ENCODE measurements around the gene NRXN3. TPM values are rescaled to one million over a fixed set of nuclear protein-coding genes. Genes with fewer than 3 reads are reported as not detected.

Gene NRXN3
- total and polyA plus RNA-seq, 2 of the 13 experiments (the other 11 are each of a cell fraction or from before 2014, with no cell fraction given): 0.03 TPM; not detected in 1

DNA sequence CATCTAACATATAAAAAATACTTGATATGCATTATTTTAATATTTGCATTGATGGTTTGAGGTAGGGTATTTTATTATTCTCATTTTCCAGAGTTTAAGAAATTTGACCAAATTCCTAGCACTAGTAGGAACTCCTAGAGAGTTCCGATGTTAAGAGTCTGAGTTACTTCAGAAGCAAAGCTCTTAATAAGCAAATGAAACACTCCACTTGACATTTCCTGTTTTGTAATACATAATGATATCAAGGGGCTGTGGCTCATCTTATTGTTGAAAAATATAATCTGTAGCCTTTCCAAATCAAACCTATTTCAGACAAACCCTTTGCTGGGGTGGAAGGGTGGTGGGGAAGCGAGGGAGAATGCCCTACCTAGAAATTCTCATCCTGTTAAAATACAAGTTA lies 1685.6 kb downstream of the NRXN3 start:
- Histone ChIP-seq H3K79me2 (ENCODE audit: insufficient read depth, low read length) (no peaks in the 10 kb centered on the region), H4K20me1 (ENCODE audit: insufficient read depth, low read length) (no peaks in the 10 kb centered on the region), H3K9ac (ENCODE audit: insufficient read depth, low read depth, low read length) (no peak overlapping the region), H3K4me1 (ENCODE audit: insufficient read depth, low read length) (no peaks in the 10 kb centered on the region), H2AFZ (ENCODE audit: low read length) (no peak overlapping the region), H3K27me3 (ENCODE audit: control insufficient read depth in 1 of 2, insufficient read depth in 2 of 2, low read length in 2 of 2) (no peaks in the 10 kb centered on the region), H3K27ac (ENCODE audit: extremely low read length, insufficient read depth, low read length) (no peak overlapping the region), H3K9me3 (ENCODE audit: low read length) (peaks cover 39% of the 10 kb centered on the region; the same call in 1 of the 2 replicates), H3K4me2 (ENCODE audit: low read depth, low read length) (no peak overlapping the region), H3K36me3 (replicated peaks in 1 of 2; ENCODE audit: control insufficient read depth in 1 of 2, insufficient read depth in 2 of 2, low read length in 2 of 2) (no peaks in the 10 kb centered on the region), H3K4me3 (replicated peaks in 1 of 3; ENCODE audit: insufficient read depth in 1 of 3, low read depth in 2 of 3, low read length in 3 of 3) (no peak overlapping the region)
- in situ Hi-C loops (cut with HindIII; ENCODE audit: extremely low pct_ligation_motif_present, low pct_unique_long_range_greater_than_20kb) (no loop called here), intact Hi-C loops (cut with micrococcal nuclease; ENCODE audit: unreplicated experiment) (no loop called here)
- CTCF ChIA-PET (ENCODE audit: low intra/inter-chr PET ratio, low total read pairs): no interaction called here
- no peak for DNase-seq (ENCODE audit: low spot score)
- BruUV-seq (replicated peaks): no TSS peak
- no peak for FAIRE-seq
- TF ChIP-seq ZNF335 (CRISPR knock-in tag; IDR thresholded peaks at IDR 0.05) (no peak), ZNF776 (CRISPR knock-in tag; IDR thresholded peaks at IDR 0.05) (no peak), NFKB2 (CRISPR knock-in tag; IDR thresholded peaks at IDR 0.05; ENCODE audit: borderline replicate concordance) (no peak), ZEB1 (IDR thresholded peaks at IDR 0.05; ENCODE audit: insufficient replicate concordance, low read depth) (no peak), ZFP90 (CRISPR knock-in tag; IDR thresholded peaks at IDR 0.05; ENCODE audit: borderline replicate concordance) (no peak), ZNF777 (CRISPR knock-in tag; IDR thresholded peaks at IDR 0.05) (no peak), MIXL1 (CRISPR knock-in tag; IDR thresholded peaks at IDR 0.05) (no peak)
- TF ChIP-seq, protein P1, sequence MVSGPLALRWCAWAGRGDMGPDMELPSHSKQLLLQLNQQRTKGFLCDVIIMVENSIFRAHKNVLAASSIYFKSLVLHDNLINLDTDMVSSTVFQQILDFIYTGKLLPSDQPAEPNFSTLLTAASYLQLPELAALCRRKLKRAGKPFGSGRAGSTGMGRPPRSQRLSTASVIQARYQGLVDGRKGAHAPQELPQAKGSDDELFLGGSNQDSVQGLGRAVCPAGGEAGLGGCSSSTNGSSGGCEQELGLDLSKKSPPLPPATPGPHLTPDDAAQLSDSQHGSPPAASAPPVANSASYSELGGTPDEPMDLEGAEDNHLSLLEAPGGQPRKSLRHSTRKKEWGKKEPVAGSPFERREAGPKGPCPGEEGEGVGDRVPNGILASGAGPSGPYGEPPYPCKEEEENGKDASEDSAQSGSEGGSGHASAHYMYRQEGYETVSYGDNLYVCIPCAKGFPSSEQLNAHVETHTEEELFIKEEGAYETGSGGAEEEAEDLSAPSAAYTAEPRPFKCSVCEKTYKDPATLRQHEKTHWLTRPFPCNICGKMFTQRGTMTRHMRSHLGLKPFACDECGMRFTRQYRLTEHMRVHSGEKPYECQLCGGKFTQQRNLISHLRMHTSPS (CRISPR knock-in tag; IDR thresholded peaks at IDR 0.05; ENCODE audit: low read depth): no peak
- no peak for ATAC-seq
- WGBS (ENCODE audit: low lambda C conversion rate): 46% methylated on average over 2 of the region's 2 CpGs
- POLR2A ChIA-PET: no interaction called here

DNA sequence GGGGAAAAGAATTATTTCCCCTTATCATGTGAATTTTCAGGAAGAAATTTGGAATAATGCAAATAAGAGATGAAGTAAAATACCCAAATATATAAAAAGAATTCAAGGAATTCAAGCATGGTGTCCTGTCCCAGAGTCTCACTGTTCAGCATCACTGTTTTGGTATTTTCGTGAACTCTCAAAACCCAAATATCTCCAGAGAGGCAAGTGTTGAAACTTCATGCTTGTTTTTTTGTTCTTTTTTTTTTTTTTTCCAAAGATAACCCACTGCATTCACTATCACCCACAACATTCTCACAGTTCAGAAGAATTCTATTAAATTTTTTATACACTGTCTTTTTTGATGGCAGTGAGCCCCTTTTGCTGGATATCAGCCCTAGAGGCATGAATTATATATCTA lies 1686.2 kb downstream of the NRXN3 start:
- in situ Hi-C loops (cut with HindIII; ENCODE audit: extremely low pct_ligation_motif_present, low pct_unique_long_range_greater_than_20kb): no loop called here
- no peaks in the 10 kb centered on the region for H4K20me1 ChIP-seq (ENCODE audit: insufficient read depth, low read length)
- no peak for DNase-seq (ENCODE audit: low spot score)
- H3K36me3 ChIP-seq (replicated peaks in 1 of 2; ENCODE audit: control insufficient read depth in 1 of 2, insufficient read depth in 2 of 2, low read length in 2 of 2): no peaks in the 10 kb centered on the region
- no peak for ATAC-seq
- TF ChIP-seq REXO4 (CRISPR knock-in tag; IDR thresholded peaks at IDR 0.05; ENCODE audit: borderline replicate concordance) (no peak), ZNF614 (CRISPR knock-in tag; IDR thresholded peaks at IDR 0.05; ENCODE audit: borderline replicate concordance) (no peak), HOXA3 (CRISPR knock-in tag; IDR thresholded peaks at IDR 0.05) (no peak), ZFAT (CRISPR knock-in tag; conservative IDR thresholded peaks at IDR 0.05) (no peak), FOXA3 (CRISPR knock-in tag; IDR thresholded peaks at IDR 0.05) (no peak)
- TF ChIP-seq, protein P2, sequence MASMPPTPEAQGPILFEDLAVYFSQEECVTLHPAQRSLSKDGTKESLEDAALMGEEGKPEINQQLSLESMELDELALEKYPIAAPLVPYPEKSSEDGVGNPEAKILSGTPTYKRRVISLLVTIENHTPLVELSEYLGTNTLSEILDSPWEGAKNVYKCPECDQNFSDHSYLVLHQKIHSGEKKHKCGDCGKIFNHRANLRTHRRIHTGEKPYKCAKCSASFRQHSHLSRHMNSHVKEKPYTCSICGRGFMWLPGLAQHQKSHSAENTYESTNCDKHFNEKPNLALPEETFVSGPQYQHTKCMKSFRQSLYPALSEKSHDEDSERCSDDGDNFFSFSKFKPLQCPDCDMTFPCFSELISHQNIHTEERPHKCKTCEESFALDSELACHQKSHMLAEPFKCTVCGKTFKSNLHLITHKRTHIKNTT (CRISPR knock-in tag; IDR thresholded peaks at IDR 0.05): no peak
- TF ChIP-seq, protein P3, sequence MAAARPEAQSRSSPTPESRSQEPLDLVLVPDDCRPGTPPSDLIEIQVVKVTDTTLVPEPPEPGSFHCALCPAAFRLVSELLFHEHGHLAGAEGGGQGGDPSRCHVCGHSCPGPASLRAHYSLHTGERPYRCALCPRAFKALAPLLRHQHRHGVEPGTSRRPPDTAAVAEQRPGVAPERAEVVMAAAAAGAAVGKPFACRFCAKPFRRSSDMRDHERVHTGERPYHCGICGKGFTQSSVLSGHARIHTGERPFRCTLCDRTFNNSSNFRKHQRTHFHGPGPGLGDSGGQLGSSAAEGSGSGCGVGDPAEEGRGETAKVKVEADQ (CRISPR knock-in tag; IDR thresholded peaks at IDR 0.05; ENCODE audit: borderline replicate concordance): no peak
- TF ChIP-seq, protein P4, sequence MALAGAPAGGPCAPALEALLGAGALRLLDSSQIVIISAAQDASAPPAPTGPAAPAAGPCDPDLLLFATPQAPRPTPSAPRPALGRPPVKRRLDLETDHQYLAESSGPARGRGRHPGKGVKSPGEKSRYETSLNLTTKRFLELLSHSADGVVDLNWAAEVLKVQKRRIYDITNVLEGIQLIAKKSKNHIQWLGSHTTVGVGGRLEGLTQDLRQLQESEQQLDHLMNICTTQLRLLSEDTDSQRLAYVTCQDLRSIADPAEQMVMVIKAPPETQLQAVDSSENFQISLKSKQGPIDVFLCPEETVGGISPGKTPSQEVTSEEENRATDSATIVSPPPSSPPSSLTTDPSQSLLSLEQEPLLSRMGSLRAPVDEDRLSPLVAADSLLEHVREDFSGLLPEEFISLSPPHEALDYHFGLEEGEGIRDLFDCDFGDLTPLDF (CRISPR knock-in tag; IDR thresholded peaks at IDR 0.05): no peak
- no peaks in the 10 kb centered on the region for H3K79me2 ChIP-seq (ENCODE audit: insufficient read depth, low read length)
- H3K9me3 ChIP-seq (ENCODE audit: low read length): peaks cover 43% of the 10 kb centered on the region
- no peak overlapping the region for H3K4me3 ChIP-seq (replicated peaks in 1 of 3; ENCODE audit: insufficient read depth in 1 of 3, low read depth in 2 of 3, low read length in 3 of 3)
- H3K4me1 ChIP-seq (ENCODE audit: insufficient read depth, low read length): no peaks in the 10 kb centered on the region
- ChIA-PET POLR2A (no interaction called here), CTCF (ENCODE audit: low intra/inter-chr PET ratio, low total read pairs) (no interaction called here)
- no TSS peak for BruUV-seq (replicated peaks)
- intact Hi-C loops (cut with micrococcal nuclease; ENCODE audit: unreplicated experiment): no loop called here
- no peak overlapping the region for H3K4me2 ChIP-seq (ENCODE audit: low read depth, low read length)
- no peak overlapping the region for H3K27ac ChIP-seq (ENCODE audit: extremely low read length, insufficient read depth, low read length)
- 50% methylated on average over 1 of the region's 1 CpG for WGBS (ENCODE audit: low lambda C conversion rate)
- H3K27me3 ChIP-seq (ENCODE audit: control insufficient read depth in 1 of 2, insufficient read depth in 2 of 2, low read length in 2 of 2): no peaks in the 10 kb centered on the region
- no peak for FAIRE-seq
- H3K9ac ChIP-seq (ENCODE audit: insufficient read depth, low read depth, low read length): no peak overlapping the region
- H2AFZ ChIP-seq (ENCODE audit: low read length): no peak overlapping the region

Data from HepG2 (cell line).